ENCODE data around the gene GRM8. TPM values are rescaled to one million over a fixed set of nuclear protein-coding genes. Genes with fewer than 3 reads are reported as not detected.

GRM8 gene
- total RNA-seq, 1 experiment from 2014 or later = not detected

DNA sequence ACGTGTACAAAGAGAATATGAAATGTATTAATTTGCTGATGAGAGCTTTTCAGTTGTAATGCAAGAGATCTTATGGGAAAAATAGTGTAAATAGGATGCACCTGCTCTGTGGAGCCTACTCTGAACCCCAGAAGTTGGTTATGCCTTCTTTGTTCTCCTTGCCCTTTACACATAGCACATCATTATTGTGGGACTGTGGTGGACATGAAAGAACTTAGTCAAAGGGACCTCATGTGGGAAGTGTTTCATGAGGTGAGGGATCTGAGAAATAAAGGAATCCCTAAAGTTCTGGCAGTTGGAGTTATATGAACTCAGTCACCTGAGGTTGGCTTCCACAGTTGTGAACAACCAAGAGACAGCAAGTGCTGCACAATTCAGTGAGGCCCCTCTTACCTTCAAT is 66.1 kb downstream of the GRM8 start:
- in situ Hi-C loops (cut with HindIII; ENCODE audit: low pct_unique_long_range_greater_than_20kb, low sequenced_read_pairs) = no loop called here
- DNase-seq (ENCODE audit: low read depth, low spot score) = no peak

- in situ Hi-C loops (cut with HindIII; ENCODE audit: low pct_unique_long_range_greater_than_20kb, low sequenced_read_pairs) = no loop called here
- no peak for DNase-seq (ENCODE audit: low read depth, low spot score)
Observed at GRCh38 chr7:127177156-127177555, 75.6 kb downstream of the GRM8 start.

DNA sequence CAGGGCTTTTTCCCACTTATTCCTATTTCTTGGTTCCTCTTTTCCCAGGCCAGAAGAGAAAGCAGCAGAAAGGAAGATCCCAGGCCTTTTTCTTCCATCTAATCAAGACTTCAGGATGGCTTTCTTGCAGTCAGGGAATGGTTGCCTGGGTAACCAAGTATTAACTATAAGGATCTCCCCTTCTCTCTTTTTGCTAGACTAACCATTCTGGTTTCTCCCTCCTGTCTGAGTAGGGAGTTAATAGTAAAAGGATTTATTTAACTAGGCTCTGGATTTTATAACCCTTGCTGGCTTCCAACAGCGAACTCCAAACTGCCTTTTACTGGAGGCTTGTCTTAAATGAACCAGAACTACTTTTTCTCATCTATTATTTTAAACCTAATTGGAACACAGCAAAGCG is 90.4 kb downstream of the GRM8 start:
- DNase-seq (ENCODE audit: low read depth, low spot score) = no peak
- in situ Hi-C loops (cut with HindIII; ENCODE audit: low pct_unique_long_range_greater_than_20kb, low sequenced_read_pairs) = no loop called here

DNA sequence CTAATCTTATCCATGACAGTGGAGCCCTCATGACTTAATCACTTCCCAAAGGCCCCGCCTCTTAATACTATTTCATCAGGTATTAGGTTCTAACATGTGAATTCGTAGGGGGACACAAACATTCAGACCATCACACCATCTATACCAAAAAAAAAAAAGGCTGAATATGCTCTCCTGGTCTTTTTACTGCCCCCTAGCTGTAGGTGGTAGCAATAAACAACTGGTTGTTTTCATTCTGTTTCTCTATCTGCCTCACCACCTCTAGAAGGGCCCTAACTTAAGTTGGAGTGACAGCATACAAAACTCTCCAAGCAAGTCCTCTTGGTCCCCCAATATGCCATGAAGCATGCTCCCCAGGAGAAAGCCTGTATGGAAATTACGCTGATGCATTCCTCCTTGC is 94.1 kb downstream of the GRM8 start:
- in situ Hi-C loops (cut with HindIII; ENCODE audit: low pct_unique_long_range_greater_than_20kb, low sequenced_read_pairs) = no loop called here
- peak; percentile 68 for DNase-seq (ENCODE audit: low read depth, low spot score)

- in situ Hi-C loops (cut with HindIII; ENCODE audit: low pct_unique_long_range_greater_than_20kb, low sequenced_read_pairs) = no loop called here
Observed at GRCh38 chr7:127154958-127155357, 97.8 kb downstream of the GRM8 start.

GRCh38 chr7:127154101-127154500 is 98.6 kb downstream of the GRM8 start:
- in situ Hi-C loops (cut with HindIII; ENCODE audit: low pct_unique_long_range_greater_than_20kb, low sequenced_read_pairs) = no loop called here

More at GRCh38 chr7:127154958-127155357, 97.8 kb downstream of the GRM8 start:
- no peak for DNase-seq (ENCODE audit: low read depth, low spot score)

GRCh38 chr7:127153315-127153714 is 99.4 kb downstream of the GRM8 start:
- DNase-seq (ENCODE audit: low read depth, low spot score) = no peak
- in situ Hi-C loops (cut with HindIII; ENCODE audit: low pct_unique_long_range_greater_than_20kb, low sequenced_read_pairs) = no loop called here

More at GRCh38 chr7:127154101-127154500, 98.6 kb downstream of the GRM8 start:
- no peak for DNase-seq (ENCODE audit: low read depth, low spot score)

DNA sequence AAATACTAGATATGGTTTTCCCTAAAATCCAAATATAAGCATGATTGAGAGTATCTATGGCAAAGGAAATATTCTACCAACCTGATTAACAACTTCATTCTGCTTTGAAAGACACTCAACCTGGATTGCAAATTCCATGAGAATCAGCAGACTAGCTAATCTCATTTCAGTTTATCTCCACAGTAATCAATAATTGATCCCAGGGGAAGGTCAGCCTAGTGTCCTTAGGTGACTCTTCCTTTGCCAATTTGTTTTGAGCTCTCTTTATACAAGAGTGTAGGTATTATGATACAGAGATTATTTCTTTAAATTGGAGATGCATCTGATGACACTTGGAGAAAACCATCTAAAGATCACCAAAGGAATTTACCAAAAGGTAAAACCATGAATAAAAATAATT is 100.3 kb downstream of the GRM8 start:
- no peak for DNase-seq (ENCODE audit: low read depth, low spot score)
- in situ Hi-C loops (cut with HindIII; ENCODE audit: low pct_unique_long_range_greater_than_20kb, low sequenced_read_pairs) = no loop called here

DNA sequence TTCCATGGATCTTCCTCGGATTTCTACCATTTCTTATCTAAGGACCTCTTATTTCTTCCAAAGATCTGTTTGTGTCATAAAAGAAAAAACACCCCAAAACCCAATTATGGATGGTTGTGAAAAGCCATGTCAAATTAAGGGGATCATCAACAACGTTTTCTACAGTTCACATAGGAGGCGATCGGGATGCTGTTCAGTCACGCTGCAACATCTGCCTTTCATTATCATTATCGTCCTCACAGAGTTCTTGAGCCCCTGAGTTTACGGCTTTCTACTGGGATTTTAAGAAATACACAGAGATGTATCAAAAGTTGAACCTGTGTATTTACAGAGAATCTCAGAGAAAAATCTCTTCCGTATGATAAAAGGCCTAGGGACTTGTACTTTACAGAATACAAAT is 101.4 kb downstream of the GRM8 start:
- in situ Hi-C loops (cut with HindIII; ENCODE audit: low pct_unique_long_range_greater_than_20kb, low sequenced_read_pairs) = no loop called here
- no peak for DNase-seq (ENCODE audit: low read depth, low spot score)

- peak; percentile 42 for DNase-seq (ENCODE audit: low read depth, low spot score)
- in situ Hi-C loops (cut with HindIII; ENCODE audit: low pct_unique_long_range_greater_than_20kb, low sequenced_read_pairs) = no loop called here
Observed at GRCh38 chr7:127150543-127150942, 102.2 kb downstream of the GRM8 start.

DNA sequence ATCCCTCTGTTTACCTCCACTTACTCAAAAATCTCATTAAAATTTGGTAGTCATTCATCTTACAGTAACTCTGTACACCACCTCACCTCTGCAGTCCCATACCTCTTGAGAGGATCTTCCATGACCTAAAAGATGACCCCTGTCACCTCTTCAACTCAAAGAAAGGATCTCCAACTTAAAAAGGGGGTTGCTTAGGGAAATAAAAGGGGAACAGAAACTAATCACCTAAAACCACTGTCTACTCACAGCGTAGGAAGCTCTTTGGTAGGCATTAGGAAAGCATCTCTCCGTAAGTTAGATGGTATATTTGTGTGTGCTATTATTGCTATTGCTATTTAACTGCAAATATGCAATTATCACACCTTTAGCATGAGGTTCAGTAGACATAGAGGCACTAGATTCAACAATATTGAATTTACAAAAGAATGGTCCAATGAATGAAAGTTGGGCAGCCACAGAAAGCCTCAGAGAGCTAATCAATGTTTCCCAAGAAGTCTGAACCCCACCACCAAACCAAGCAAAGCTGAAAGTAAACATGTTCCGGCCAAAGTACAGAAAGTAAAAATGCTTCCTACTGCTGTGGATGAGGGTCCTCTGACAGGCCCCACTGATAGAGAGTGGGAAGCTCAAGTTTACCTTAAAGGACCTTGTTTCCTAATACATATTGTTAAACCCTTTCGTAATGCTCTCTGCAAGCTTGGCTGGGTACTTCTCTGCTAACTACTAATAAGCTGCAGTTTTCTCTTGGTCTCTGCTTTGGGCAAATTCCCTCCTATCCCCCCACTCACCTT is 105.8 kb downstream of the GRM8 start:
- no peak for DNase-seq (ENCODE audit: low read depth, low spot score)
- in situ Hi-C loops (cut with HindIII; ENCODE audit: low pct_unique_long_range_greater_than_20kb, low sequenced_read_pairs) = no loop called here

- DNase-seq (ENCODE audit: low read depth, low spot score) = no peak
- in situ Hi-C loops (cut with HindIII; ENCODE audit: low pct_unique_long_range_greater_than_20kb, low sequenced_read_pairs) = no loop called here
Observed at GRCh38 chr7:127137146-127137545, 115.6 kb downstream of the GRM8 start.

DNA sequence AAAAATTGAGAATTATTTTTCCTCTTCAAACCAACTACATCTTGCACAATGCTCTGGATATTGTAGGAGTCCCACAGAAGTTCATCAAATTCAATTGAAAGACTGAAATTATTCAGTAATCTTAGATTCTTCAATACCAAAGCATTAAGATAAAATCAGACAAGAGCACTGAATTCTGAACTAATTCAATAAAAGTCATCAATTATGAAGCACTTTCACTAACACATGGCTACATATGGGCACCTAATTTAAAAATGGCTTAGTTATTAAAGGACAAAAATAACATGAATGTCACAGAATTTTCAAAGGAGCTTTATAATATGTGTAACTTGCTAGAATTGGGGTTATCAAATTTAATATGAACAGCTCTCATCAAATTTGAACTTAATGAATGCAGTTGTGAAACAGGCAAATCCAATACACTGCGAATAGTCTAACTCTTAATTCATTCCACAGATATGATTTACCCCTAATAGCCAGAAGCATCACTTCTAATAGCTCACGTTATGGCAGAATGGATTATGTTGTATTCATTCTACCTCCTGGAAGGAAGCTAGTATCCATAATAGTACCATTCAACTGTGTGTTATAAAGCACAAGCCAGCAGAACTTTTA is 116.8 kb downstream of the GRM8 start:
- in situ Hi-C loops (cut with HindIII; ENCODE audit: low pct_unique_long_range_greater_than_20kb, low sequenced_read_pairs) = no loop called here
- DNase-seq (ENCODE audit: low read depth, low spot score) = no peak

GRCh38 chr7:127123220-127123619 is 129.5 kb downstream of the GRM8 start:
- no peak for DNase-seq (ENCODE audit: low read depth, low spot score)
- in situ Hi-C loops (cut with HindIII; ENCODE audit: low pct_unique_long_range_greater_than_20kb, low sequenced_read_pairs) = no loop called here

DNA sequence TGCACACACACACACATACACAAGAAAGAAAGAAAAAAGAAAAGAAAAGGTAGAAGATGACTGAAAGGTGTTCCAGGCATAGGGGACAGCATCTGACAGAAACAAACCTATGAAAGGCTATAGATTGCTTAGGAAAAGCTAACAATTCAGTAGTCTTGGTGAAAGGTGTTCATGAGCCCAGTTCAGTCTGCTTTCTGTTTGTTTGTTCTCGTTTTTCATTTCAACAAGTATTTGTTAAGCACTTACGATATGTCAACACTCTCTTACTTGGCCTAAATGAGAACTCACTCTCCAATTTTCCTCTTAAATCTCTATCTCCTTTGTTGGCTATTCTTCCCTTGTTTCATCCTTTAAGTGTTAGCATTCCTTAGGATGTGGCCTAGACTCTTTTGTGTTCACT is 133.2 kb downstream of the GRM8 start:
- no peak for DNase-seq (ENCODE audit: low read depth, low spot score)
- in situ Hi-C loops (cut with HindIII; ENCODE audit: low pct_unique_long_range_greater_than_20kb, low sequenced_read_pairs) = no loop called here

DNA sequence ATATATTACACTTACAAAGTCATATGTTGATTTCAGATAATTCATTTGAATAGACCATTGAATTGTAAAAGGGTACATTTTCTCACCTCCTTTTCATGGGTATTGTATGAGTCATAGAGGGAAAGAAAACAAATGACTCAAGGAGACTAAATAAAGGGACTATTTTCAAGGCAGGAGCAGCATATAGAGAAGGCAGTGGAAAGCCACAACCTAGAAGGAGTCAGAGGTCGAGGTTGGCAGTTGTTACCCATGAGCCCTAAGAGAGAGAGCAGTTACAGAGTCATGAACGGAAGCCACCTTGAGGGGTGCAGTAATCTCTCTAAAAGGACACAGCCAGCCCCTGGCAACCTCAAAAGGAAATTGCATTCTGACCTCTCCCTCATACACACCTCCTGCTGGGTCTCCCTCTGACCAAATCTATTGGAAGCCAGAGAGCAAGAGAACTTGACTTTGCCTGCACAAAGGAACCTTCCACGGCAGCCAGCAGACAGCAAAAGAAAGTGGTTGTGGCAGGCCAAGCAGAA is 137.9 kb downstream of the GRM8 start:
- no peak for DNase-seq (ENCODE audit: low read depth, low spot score)
- in situ Hi-C loops (cut with HindIII; ENCODE audit: low pct_unique_long_range_greater_than_20kb, low sequenced_read_pairs) = no loop called here

DNA sequence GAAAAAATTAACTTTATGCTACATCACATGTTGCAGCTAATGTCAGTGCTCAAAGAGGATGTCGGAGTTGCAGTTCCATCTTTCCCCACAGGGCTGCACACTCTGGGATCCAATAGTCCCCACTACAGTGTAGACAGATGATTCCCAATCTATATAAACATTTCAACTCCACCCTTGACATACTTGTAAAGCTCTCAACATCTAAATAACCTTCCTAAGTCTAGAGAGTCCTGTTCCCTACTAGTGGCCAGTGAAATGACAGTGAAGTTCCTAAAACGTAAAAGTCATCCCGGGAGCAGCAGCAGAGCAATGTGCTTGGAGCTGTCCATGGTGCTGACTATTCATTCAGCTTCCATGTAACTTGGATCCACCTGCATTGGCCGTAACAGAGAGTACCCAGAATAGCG is 145.1 kb downstream of the GRM8 start:
- DNase-seq (ENCODE audit: low read depth, low spot score) = peak; percentile 79
- in situ Hi-C loops (cut with HindIII; ENCODE audit: low pct_unique_long_range_greater_than_20kb, low sequenced_read_pairs) = no loop called here

DNA sequence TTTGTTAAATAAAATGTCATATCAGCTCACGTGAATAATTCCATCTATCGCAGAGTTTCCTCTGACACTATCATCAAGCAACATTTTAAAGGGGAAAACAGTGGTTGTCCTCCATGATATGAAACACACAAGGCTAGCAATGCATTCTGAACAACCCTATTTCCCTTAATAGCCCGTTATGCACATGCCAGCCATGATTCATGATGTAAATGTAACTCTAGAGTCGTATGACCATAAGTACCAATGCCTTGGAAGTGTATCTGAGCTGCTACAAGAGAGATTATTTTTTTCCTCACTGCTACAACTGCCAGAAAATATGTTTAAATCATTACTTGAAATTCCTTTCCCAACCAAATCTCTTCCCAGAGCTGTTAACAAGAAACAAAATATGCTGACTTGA is 159.4 kb downstream of the GRM8 start:
- in situ Hi-C loops (cut with HindIII; ENCODE audit: low pct_unique_long_range_greater_than_20kb, low sequenced_read_pairs) = no loop called here
- DNase-seq (ENCODE audit: low read depth, low spot score) = no peak

DNA sequence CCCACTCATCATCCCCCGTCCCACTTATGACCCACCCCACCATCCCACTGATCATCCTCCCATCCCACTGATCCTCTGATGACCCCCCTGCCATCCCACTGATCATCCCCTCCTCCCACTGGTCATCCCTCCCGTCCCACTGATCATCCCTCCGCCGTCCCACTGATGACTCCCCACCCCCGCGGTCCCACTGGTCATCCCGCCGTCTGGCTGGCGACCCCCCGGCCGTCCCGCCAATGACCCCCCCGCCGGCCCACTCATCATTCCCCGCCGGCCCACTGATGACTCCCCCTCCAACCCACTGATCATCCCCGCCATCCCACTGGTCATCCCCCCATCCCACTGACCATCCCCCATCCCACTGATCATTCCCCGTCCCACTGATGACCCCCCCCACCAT is 161.1 kb downstream of the GRM8 start:
- in situ Hi-C loops (cut with HindIII; ENCODE audit: low pct_unique_long_range_greater_than_20kb, low sequenced_read_pairs) = no loop called here
- DNase-seq (ENCODE audit: low read depth, low spot score) = no peak
